ENCODE measurements around the gene GPC5.
"Not testable (repeated sequence)": the region's sequence is repeated elsewhere in the genome, so short reads cannot be mapped to it uniquely, and the experiment has no call there.

GPC5 gene

GRCh38 chr13:91774397-91774796 lies 376.0 kb downstream of the GPC5 start:
- no peak for DNase-seq (ENCODE audit: low read depth)

DNA sequence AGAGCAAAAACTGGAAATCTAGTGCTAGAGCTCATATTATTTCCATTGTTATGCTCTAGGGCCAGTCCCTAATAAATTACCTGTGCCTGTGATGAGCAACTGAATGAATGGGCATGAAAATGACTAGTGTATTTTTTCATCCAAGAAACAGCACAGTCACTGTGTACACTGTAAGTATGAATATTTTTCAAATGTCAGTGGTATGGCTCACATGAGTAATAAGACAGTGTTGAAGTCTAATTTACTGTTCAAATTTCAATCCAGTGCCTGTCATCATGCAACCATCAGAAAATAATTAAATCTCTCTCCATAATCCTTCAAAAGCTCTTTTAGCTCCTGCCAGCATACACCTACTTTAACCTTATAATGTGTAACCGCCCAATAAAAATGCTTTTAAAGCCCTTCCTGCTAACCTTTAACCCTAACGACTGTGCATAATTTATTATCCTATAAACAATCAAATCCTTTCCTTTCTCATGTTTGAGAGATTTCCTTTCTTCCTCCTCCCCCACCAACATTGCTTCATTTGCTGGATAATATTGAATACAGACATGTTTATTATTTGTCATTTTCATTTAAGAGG lies 378.3 kb downstream of the GPC5 start:
- no peak for DNase-seq (ENCODE audit: low read depth)

GRCh38 chr13:91778123-91778522 lies 379.7 kb downstream of the GPC5 start:
- no peak for DNase-seq (ENCODE audit: low read depth)

DNA sequence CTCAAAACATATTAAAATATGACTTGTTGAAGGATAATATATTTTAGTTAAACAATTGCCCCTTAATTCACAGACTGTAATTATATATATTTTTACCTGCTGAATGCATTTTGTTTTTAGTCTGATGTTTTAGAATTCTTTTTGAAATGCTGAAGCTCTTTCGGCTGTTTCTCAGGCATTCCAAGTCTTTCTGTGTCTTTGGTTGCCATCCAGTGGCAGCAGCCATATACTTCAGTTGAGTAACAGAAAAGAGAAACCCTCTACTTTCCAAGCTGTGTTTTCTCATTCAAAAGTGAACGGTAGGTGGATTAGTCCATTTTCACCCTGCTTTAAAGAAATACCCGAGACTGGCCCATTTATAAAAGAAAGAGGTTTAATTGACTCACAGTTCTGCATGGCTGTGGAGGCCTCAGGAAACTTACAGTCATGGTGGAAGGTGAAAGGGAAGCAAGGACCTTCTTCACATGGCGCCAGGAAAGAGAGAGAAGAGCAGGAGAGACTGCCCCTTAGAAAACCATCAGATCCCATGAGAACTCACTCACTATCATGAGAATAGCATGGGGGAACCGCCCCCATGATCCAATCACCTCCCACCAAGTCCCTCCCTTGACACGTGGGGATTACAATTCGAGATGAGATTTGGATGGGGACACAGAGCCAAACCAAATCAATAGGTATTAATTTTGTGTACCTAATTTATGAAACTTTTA lies 383.7 kb downstream of the GPC5 start:
- DNase-seq (ENCODE audit: low read depth), result not testable (repeated sequence)

- DNase-seq (ENCODE audit: low read depth), result no peak
These were observed 387.2 kb downstream of the GPC5 start for GRCh38 chr13:91785431-91786119.

DNA sequence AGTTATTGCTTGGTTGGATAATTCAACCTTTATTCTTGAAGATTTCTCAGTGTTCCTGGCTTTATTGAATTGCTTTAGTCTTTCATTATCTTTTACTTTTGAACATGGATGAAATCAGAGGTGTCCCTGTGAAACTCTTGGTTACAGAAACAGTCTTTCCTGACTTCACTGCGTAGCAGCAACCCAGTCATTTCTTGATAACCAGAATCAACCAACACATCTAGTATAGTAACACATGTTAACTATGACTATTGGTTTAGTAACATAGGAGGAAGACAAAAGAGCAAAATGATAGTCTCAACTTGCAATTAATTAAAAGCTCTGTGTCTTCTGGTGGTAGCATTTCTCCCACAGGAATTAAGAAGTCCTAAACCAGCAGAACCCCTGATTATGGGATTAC lies 393.6 kb downstream of the GPC5 start:
- DNase-seq (ENCODE audit: low read depth), result no peak

DNA sequence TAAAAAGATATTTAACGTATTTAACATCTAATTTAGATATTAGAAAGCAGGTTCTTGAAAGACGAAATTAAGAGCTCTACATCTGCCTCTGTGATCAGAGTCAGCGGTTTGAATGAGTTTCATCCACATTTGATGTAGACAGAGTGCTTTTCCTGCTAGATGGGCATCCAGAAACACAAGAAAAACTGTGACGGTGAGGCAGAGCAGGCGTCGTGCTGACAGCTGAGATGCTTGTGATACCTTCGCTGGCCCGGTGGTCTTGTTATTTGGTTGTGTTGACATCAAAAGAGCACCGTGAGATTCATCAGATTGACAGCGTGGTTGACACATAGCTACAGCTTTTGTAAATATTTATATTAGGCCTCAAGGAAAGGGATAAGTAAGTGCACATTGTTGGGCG lies 399.1 kb downstream of the GPC5 start:
- no peak for DNase-seq (ENCODE audit: low read depth)

DNA sequence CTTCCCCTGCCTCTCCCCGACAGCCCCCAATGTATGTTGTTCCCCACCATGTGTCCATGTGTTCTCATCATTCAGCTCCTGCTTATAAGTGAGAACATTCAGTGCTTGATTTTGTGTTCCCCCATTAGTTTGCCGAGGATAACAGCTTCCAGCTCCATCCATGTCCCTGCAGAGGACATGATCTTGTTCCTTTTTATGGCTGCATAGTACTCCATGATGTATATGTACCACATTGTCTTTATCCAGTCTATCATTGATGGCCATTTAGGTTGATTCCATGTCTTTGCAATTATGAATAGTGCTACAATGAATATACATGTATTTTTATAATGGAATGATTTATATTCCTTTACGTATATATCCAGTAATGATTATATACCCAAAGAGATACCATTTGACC lies 399.9 kb downstream of the GPC5 start:
- DNase-seq (ENCODE audit: low read depth), result not testable (repeated sequence)

DNA sequence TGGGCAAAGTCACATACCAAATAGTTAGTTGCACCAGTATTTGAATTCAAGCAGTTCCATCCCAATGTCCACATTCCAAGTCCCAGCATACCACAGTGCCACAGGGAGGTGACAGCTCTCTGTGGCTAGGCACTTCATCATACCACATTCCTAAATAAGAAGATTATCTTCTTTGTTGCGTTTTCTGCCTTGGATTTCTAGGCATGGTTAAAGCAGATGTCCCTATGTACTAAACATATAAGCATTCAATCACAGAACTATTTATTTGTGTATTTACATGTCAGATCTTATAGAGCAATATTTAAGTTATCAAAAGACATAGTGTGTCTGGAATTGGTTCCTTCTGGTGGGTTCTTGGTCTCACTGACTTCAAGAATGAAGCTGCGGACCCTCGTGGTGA lies 403.4 kb downstream of the GPC5 start:
- not testable (repeated sequence) for DNase-seq (ENCODE audit: low read depth)

- no peak for DNase-seq (ENCODE audit: low read depth)
These were observed 404.5 kb downstream of the GPC5 start for GRCh38 chr13:91802957-91803356.

DNA sequence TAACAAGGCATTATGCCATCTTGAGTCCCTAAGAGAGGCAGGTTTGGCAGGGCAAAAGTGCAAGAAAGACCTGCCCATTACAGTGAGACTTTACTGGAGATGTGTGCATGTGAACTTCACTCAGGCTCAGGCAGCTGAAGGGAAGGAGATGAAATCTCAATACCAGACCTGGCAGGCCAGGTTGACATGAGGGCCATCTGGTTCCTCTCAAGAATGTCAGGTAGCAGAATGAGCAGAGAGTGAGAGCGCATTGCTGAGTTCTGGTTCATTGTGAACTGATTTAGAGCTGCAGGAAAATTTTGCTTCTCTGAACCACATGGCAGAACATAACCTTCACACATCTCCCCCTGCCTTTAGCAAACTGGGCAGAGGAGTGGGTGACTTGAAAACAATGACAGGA lies 406.3 kb downstream of the GPC5 start:
- no peak for DNase-seq (ENCODE audit: low read depth)

DNA sequence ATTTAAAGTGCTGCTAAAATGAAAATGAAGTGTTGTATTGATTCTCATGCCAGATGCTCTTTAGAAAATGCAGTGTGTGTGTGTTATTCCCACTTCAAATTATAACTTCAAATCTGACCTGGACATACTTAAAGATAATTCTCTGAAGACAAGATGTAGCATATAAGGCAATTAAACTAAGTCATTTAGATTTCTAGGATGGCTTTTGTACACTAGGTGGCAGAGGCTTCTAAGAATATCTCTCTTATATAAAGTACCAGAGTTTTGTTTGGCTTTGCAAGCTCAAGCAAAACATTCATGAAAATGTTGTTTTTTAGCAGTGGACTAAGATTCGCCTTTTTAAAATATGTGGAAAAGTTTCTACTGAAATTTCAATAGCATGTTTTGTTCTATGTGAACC lies 407.2 kb downstream of the GPC5 start:
- no peak for DNase-seq (ENCODE audit: low read depth)

DNA sequence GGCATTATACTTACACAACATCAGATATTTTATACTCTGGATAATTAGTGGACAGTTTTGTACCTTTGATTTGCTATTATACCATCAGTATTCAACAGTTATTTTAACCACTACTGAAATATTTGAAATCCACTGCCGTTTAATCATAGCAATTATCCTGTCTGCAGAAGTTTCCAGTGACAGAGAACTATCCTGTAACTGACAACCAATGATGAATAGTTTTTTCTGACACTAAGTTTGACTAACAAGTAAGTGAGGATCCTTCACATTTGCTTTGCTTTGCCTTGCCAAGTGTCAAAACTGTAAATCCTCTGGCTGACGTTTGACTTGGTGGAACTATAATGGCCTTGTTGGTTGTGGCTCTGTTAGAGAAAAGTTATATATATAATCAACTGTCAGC lies 410.7 kb downstream of the GPC5 start:
- DNase-seq (ENCODE audit: low read depth), result no peak

DNA sequence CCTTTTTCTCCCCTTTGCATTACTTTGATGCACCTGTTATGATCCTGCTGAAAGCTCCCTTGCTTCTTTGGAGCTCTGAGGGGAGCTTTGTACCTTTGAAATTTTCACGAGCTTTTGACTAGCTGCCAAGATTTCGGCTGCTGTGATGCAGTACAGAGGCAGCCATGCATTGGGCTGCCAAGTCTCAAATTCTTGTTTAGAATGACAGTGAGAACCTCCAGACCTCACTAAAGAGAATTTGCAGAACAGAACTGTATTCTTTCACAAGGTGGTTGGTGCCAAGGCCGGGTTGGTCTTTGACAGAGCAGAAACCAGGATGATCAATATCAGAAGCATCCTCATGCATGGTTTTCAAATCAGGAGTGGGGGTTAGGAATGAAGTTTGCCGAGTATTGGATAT lies 414.8 kb downstream of the GPC5 start:
- no peak for DNase-seq (ENCODE audit: low read depth)

DNA sequence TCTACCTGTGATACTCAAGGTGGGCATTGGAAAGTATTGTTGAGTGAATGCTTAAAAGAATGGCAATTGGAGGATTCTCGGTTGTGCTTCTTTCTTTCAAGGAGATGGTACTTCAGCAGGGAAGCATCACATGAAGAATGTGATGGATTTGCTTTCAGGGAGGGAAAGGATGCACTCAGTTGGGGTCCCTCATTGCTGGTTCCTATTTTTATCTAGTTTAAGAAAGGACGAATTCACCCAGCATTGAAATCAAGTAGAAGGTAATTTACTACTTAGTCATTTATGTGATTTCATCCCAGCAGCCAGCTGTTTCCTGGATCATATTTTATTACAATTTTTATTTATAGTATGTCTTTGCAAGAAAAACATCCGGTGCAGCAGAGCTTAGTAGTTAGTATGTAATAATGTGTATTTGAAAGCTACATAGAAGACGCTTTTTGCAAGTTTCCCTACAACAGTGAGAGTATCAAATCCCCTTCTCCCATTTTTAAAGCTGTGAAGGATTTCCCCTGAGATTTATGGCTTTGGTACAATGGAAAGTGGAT lies 417.9 kb downstream of the GPC5 start:
- no peak for DNase-seq (ENCODE audit: low read depth)

- DNase-seq (ENCODE audit: low read depth), result no peak
These were observed 418.8 kb downstream of the GPC5 start for GRCh38 chr13:91817250-91817649.

GRCh38 chr13:91824416-91824815 lies 426.0 kb downstream of the GPC5 start:
- DNase-seq (ENCODE audit: low read depth), result no peak

- DNase-seq (ENCODE audit: low read depth), result no peak
These were observed 427.1 kb downstream of the GPC5 start for GRCh38 chr13:91825516-91825915.

DNA sequence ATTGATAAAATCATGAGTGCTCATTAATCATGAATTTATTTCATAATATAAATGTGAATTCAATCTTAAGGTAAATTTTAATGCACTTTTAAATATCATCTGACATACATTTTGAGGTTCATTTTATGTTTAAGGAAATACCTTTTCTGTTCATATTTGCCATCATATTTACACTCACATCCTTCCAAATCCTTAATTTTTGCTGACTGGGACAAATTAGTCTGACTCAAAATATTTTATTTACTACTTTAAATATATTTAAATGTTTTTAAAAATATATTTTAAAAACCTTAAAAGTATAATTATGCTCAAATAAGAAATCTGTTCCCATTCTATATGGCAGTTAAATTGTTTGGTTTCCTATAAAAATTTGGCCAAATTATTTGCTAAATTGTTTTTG lies 438.1 kb downstream of the GPC5 start:
- no peak for DNase-seq (ENCODE audit: low read depth)

DNA sequence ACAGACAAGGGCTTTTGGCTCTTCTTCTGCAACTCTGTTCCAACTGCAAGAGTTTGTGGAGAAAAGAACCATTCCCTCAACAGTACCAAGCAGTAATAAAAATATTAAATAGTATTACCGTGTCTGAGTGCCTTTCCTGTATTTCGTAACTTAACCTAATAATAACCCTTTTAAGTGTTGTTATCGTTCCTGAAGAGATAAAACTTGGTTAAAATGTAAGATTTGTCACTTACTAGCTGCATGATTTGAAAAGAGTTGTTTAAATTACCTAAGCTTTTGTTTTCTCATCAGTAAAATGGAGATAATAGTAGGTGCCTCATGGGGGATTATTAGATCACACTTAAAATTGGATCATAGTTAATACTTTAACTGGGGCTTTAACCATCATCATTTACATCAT lies 447.2 kb downstream of the GPC5 start:
- no peak for DNase-seq (ENCODE audit: low read depth)

DNA sequence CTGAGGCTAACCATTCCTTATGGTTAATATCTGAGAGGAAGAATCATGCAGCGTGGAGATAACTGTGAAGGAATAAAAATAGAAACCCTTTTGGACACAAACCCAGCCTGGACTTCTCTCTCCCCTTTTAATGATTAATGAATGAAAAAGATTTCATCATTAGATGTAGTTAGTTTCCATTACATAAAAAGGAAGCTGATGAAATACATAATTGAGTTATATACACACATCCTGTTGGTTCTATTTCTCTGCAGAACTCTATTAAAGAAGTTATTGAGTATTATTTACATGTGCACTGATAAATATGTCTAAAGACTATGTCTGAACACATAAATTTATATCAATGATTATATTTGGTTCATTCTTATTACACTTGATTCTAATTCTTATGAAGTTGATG lies 465.3 kb downstream of the GPC5 start:
- no peak for DNase-seq (ENCODE audit: low read depth)

DNA sequence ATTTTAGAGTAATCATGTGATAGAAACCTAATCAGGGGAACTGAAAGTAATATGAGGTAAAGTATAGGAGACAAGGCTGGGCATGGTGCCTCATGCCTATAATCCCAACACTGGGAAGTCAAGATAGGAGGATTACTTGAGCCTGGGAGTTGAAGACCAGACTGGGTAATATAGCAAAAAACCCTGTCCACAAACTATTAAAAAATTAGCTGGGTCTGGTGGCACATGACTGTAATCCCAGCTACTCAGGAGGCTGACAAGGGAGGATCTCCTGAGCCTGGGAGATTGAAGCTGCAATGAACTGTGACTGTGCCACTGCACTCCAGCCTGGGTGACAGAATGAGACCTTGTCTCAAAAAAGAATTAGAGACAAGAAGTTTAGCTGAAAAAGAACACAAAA lies 469.9 kb downstream of the GPC5 start:
- DNase-seq (ENCODE audit: low read depth), result no peak

DNA sequence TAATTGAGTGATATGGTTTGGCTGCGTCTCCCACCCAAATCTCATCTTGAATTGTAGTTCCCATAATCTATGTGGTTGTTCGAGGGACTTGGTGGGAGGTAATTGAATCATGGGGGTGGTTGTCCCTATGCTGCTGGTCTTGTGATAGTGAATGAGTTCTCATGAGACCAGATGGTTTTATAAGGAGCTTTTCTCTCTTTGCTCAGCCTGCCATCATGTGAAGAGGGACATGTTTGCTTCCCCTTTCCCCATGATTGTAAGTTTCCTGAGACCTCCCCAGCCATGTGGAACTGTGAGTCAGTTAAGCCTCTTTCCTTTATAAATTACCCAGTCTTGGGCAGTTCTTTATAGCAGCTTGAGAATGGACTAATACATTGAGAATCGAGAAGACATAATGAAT lies 480.1 kb downstream of the GPC5 start:
- DNase-seq (ENCODE audit: low read depth), result no peak
